A549 (cell line): Measurements from ENCODE around the gene RPL27A. TPM values are rescaled to one million over a fixed set of nuclear protein-coding genes. Genes with fewer than 3 reads are reported as not detected.

Experiments
- ATAC-seq, 2 experiments: fragments of 200-7000 bp in 1 of 2; fragments of >200 bp in 1 of 2; cut with Nextera tagmentation in 1 of 2; cut with Tn5 transposase in 1 of 2; 3 replicates each; pipeline versions ENCODE4 v1.8.0 to v1.9.1; 2018 to 2020; ENCODE audit warnings: mild to moderate bottlenecking in 1 of 2, moderate library complexity in 1 of 2
- CTCF ChIA-PET: fragments of 300-600 bp; sonication (Branson Sonifier 250); formaldehyde crosslinking; extraction: SDS; loops from one replicate; lab custom pipeline; 2021; ENCODE audit warnings: antibody characterized with exemption, inconsistent platforms; lab: Yijun Ruan, JAX
- POLR2A ChIA-PET: fragments of 350-600 bp; formaldehyde crosslinking; extraction: SDS; loops from one replicate; lab custom pipeline; 2021; ENCODE audit warnings: antibody characterized with exemption, inconsistent platforms; lab: Yijun Ruan, JAX
- DNase-seq, 2 experiments: peaks; one replicate each; pipeline versions ENCODE4 v3.0.0 to v3.0.0-alpha.2; 2011 to 2016; ENCODE audit warnings: low read depth in 1 of 2, low spot score in 1 of 2
- FAIRE-seq: peaks from 2 replicates; lab custom pipeline; 2011; peaks lifted over from hg19 to GRCh38; lab: Jason Lieb, UNC
- H3K27ac ChIP-seq, 2 experiments: fragments of >200 bp; sonication (Bioruptor Twin); formaldehyde crosslinking; 3 replicates each; pipeline ENCODE4 v1.5.1; 2016 to 2017
- H3K4me1 ChIP-seq: fragments of >200 bp; sonication (Bioruptor Twin); formaldehyde crosslinking; 3 replicates; pipeline ENCODE4 v1.6.1; 2016
- H3K4me2 ChIP-seq: fragments of >200 bp; sonication (Bioruptor Twin); formaldehyde crosslinking; 3 replicates; pipeline ENCODE4 v1.6.1; 2016
- H3K4me3 ChIP-seq: fragments of >200 bp; sonication (Bioruptor Twin); formaldehyde crosslinking; 3 replicates; pipeline ENCODE4 v1.5.1; 2016
- H3K9me3 ChIP-seq: fragments of >200 bp; sonication (Bioruptor Twin); formaldehyde crosslinking; 3 replicates; pipeline ENCODE4 v1.6.1; 2016
- ELK1 ChIP-seq: fragments of 150-350 bp; IDR thresholded peaks from 2 replicates; pipeline ENCODE4 v1.6.1; 2014; ENCODE audit warnings: low read depth, mild to moderate bottlenecking, low read length
- HDAC2 ChIP-seq: fragments of 200-600 bp; sonication (generic); IDR thresholded peaks from 2 replicates; pipeline ENCODE4 v1.6.1; 2016
- HOXB13 ChIP-seq: fragments of 250-450 bp; sonication (Bioruptor Pico); IDR thresholded peaks from 2 replicates; pipeline ENCODE4 v1.5.0; 2020; ENCODE audit warnings: low read depth, mild to moderate bottlenecking, moderate library complexity
- JUNB ChIP-seq: fragments of >200 bp; sonication (Bioruptor Twin); formaldehyde crosslinking; IDR thresholded peaks from 2 replicates; pipeline ENCODE4 v1.6.1; 2016
- MAFK ChIP-seq: fragments of 450-650 bp; IDR thresholded peaks from 2 replicates; pipeline ENCODE4 v1.6.1; 2014; ENCODE audit not compliant: partially characterized antibody
- MAX ChIP-seq: IDR thresholded peaks from 2 replicates; pipeline ENCODE4 v1.6.1; 2012
- REST ChIP-seq: fragments of 200-600 bp; sonication (generic); IDR thresholded peaks from 2 replicates; pipeline ENCODE4 v1.6.1; 2016; ENCODE audit warnings: antibody characterized with exemption, mild to moderate bottlenecking, moderate library complexity
- TP53 ChIP-seq: fragments of 250-450 bp; sonication (Bioruptor Pico); IDR thresholded peaks from 2 replicates; pipeline ENCODE4 v1.5.0; 2021; ENCODE audit warnings: mild to moderate bottlenecking, moderate library complexity
- ZNF302 ChIP-seq: fragments of 250-450 bp; sonication (Bioruptor Pico); IDR thresholded peaks from 2 replicates; pipeline ENCODE4 v1.9.0; 2021; ENCODE audit warnings: inconsistent platforms, mild to moderate bottlenecking, moderate library complexity
- WGBS: methylation state at CpG from one replicate; pipeline ENCODE4 v1.1.6; 2017; ENCODE audit errors: missing lambda C conversion rate; 5-methylcytosine and 5-hydroxymethylcytosine counted together
- polyA plus RNA-seq, 4 experiments: library from polyadenylated mRNA; depleted of rRNA in 3 of 4; stranded (reverse); fragments of >200 nt; fragmentation: RNase III in 1 of 4; extraction: RNeasy Plus Mini Kit Qiagen cat#74134 plus additional on column Dnase treatment in 1 of 4; gene quantifications; 2 replicates in 3 of 4; 3 replicates in 1 of 4; pipeline ENCODE4 v1.2.3, GENCODE V29; 2011 to 2017

RPL27A gene
- polyA plus RNA-seq, 2 of the 4 experiments (the other 2 are of a cell fraction), result 804 to 3,631 TPM

- TF ChIP-seq ELK1, result no peak
- no peak for TF ChIP-seq ZNF302 (CRISPR knock-in tag)
Observed at GRCh38 chr11:8671193-8671612, 11.4 kb upstream of the RPL27A start (continued).

- H3K4me1 ChIP-seq, result peaks cover 16% of the 10 kb centered on the region
- TF ChIP-seq JUNB (no peak), REST (no peak)
- peak overlapping the region; percentile 45 for H3K4me2 ChIP-seq
- FAIRE-seq (no peak), ATAC-seq (peak; percentile 63 to 69), DNase-seq (no peak)
- H3K4me3 ChIP-seq, result no peak overlapping the region
- ChIA-PET CTCF (interaction anchor here (1.0 to 1.2 kb wide), 3 partner anchors 9 to 34 kb away, joined by 3 to 5 read pairs (median 3); no protein-coding TSS in a partner anchor), POLR2A (interaction anchor here (1.2 to 1.5 kb wide), 2 partner anchors 11 to 17 kb away, joined by 4 to 15 read pairs; partner anchors contain the start of genes RPL27A and TRIM66)
- H3K27ac ChIP-seq, result peak overlapping the region; percentile 54 to 74; a peak in 5 of 6 replicates
- H3K9me3 ChIP-seq, result no peaks in the 10 kb centered on the region
- 13% methylated on average over 1 of the region's 1 CpG for WGBS
Observed at GRCh38 chr11:8671651-8672062, 10.9 kb upstream of the RPL27A start.

GRCh38 chr11:8672346-8672745, 10.2 kb upstream of the RPL27A start:
- no peak for FAIRE-seq
- no peaks in the 10 kb centered on the region for H3K9me3 ChIP-seq
- no peak overlapping the region for H3K4me2 ChIP-seq
- peaks cover 16% of the 10 kb centered on the region for H3K4me1 ChIP-seq
- TF ChIP-seq HOXB13 (CRISPR knock-in tag), result no peak
- no peak for TF ChIP-seq TP53
- TF ChIP-seq MAX, result no peak
- no peak for TF ChIP-seq REST
- 98% methylated on average over 2 of the region's 2 CpGs for WGBS
- no peak for ATAC-seq
- DNase-seq, result no peak
- H3K4me3 ChIP-seq, result no peak overlapping the region
- H3K27ac ChIP-seq, result peak overlapping the region in 1 of 2 experiments; percentile 74; a peak in 3 of 6 replicates
- CTCF ChIA-PET, result interaction anchor here (1.1 kb wide), 1 partner anchor 35 kb away, joined by 3 read pairs; no protein-coding TSS in a partner anchor
- POLR2A ChIA-PET, result interaction anchor here (1.2 to 1.5 kb wide), 2 partner anchors 10 to 16 kb away, joined by 4 to 15 read pairs; partner anchors contain the start of genes RPL27A and TRIM66

- DNase-seq, result no peak
- WGBS, result 68% methylated on average over 2 of the region's 2 CpGs
- Histone ChIP-seq H3K27ac (no peak overlapping the region), H3K9me3 (no peaks in the 10 kb centered on the region), H3K4me1 (peaks cover 16% of the 10 kb centered on the region), H3K4me2 (no peak overlapping the region), H3K4me3 (no peak overlapping the region)
- CTCF ChIA-PET, result interaction anchor here (0.7 to 1.6 kb wide), 3 partner anchors 14 to 71 kb away, joined by 3 to 4 read pairs (median 3); no protein-coding TSS in a partner anchor
- no peak for FAIRE-seq
- POLR2A ChIA-PET, result interaction anchor here (2.2 kb wide), 1 partner anchor 8 kb away, joined by 9 read pairs; the partner anchor contains the start of genes RPL27A and TRIM66
- no peak for ATAC-seq
- no peak for TF ChIP-seq HDAC2
- TF ChIP-seq MAFK, result peak; percentile 85
Observed at GRCh38 chr11:8674859-8675258, 7.7 kb upstream of the RPL27A start.
